ENCODE measurements around the gene KSR2. TPM values are rescaled to one million over a fixed set of nuclear protein-coding genes. Genes with fewer than 3 reads are reported as not detected.
A peak's percentile ranks its signal among the peaks of the same experiment; 100 is the strongest.
"Not testable (repeated sequence)": the region's sequence is repeated elsewhere in the genome, so short reads cannot be mapped to it uniquely, and the experiment has no call there.

KSR2 gene
- total and polyA plus RNA-seq, 4 experiments from 2014 or later = 0.03 to 0.09 (median 0.06) TPM; not detected in 1

DNA sequence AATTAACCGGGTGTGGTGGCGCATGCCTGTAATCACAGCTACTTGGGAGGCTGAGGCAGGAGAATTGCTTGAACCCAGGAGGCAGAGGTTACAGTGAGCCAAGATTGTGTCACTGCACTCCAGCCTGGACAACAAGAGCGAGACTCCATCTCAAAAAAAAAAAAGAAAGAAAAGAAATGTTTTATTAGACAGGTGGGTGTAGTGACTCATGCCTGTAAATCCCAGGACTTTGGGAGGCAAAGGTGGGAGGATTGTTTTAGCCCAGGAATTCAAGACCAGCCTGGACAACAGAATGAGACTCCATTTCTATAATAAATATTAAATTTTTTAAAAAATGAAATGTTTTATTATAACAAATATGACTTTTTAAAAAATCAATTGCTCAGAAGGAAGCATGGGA, 77.5 kb downstream of the KSR2 start:
- H3K4me3 Mint-ChIP-seq; H3K27me3 ChIP-seq (ENCODE audit: insufficient read depth, low read length); H3K36me3 Mint-ChIP-seq; H3K9me3 ChIP-seq (ENCODE audit: control insufficient read depth in 1 of 2, low read length in 2 of 2); DNase-seq; H3K36me3 ChIP-seq (ENCODE audit: insufficient read depth, low read length); H3K27ac Mint-ChIP-seq; intact Hi-C loops (cut with micrococcal nuclease); CTCF ChIA-PET (ENCODE audit: partially characterized antibody); H3K27ac ChIP-seq (ENCODE audit: low read depth, low read length); H3K4me1 Mint-ChIP-seq; H3K4me1 ChIP-seq (ENCODE audit: insufficient read depth, low read length); H3K9me3 Mint-ChIP-seq; H3K4me3 ChIP-seq (ENCODE audit: low read length in 2 of 2); POLR2A ChIA-PET (ENCODE audit: partially characterized antibody): not testable (repeated sequence)
- peaks cover 1 to 11% of the 10 kb centered on the region in 2 donors for H3K27me3 Mint-ChIP-seq

DNA sequence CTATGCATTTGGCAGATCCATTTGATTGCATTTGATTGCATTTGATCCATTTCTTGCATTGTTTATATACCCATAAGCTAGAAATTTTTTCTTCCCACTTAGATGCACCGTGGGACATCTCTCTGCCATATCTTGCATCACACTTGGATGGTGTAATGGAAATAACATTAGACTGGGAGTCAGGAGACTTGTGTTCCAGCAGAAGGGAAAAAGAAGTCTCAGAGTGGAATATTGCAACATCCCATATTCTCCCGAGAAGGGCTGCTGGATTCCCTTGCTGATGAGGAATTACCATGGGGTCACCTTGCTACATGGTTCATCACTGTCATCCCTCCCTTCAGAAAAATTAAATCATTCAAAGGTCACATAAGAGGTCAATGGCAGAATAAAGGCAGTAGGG, 78.1 kb downstream of the KSR2 start:
- Histone ChIP-seq H3K36me3 (ENCODE audit: insufficient read depth, low read length) (no peaks in the 10 kb centered on the region), H3K9me3 (ENCODE audit: control insufficient read depth in 1 of 2, low read length in 2 of 2) (no peaks in the 10 kb centered on the region), H3K27ac (ENCODE audit: low read depth, low read length) (no peak overlapping the region), H3K4me3 (ENCODE audit: low read length in 2 of 2) (no peak overlapping the region), H3K4me1 (ENCODE audit: insufficient read depth, low read length) (no peaks in the 10 kb centered on the region), H3K27me3 (ENCODE audit: insufficient read depth, low read length) (no peaks in the 10 kb centered on the region)
- H3K4me1 Mint-ChIP-seq = no peaks in the 10 kb centered on the region
- no peak for DNase-seq
- ChIA-PET CTCF (ENCODE audit: partially characterized antibody) (interaction anchor here (0.7 to 1.3 kb wide), 2 partner anchors 16 to 34 kb away, joined by 3 to 5 read pairs; no protein-coding TSS in a partner anchor), POLR2A (ENCODE audit: partially characterized antibody) (no interaction called here)
- peaks cover 1 to 11% of the 10 kb centered on the region in 2 donors for H3K27me3 Mint-ChIP-seq
- peaks cover 0 to 4% (median 0%) of the 10 kb centered on the region in 8 donors for H3K9me3 Mint-ChIP-seq
- H3K4me3 Mint-ChIP-seq = no peak overlapping the region
- no peak overlapping the region for H3K27ac Mint-ChIP-seq
- intact Hi-C loops (cut with micrococcal nuclease) = no loop called here
- H3K36me3 Mint-ChIP-seq = no peaks in the 10 kb centered on the region

DNA sequence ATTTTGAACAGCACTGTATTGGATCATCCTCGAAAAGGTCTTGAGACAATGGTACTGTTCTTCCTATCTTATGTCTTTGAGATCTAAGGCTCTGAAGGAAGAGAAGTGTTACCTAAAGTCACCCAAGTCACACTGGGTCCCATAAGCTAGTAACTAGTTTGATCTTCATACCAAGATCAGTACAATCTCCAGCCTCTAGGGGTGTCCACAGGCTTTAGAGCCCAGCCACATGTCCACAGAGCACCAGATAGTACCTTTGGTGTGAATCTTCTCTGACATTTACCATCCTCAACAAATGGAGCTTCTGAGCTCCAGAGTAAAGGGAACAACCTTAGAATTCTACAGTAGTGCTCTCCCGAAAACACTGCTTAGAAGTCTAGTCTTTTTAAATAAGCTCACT, 78.7 kb downstream of the KSR2 start:
- Histone ChIP-seq H3K4me1 (ENCODE audit: insufficient read depth, low read length) (no peaks in the 10 kb centered on the region), H3K4me3 (ENCODE audit: low read length in 2 of 2) (no peak overlapping the region), H3K36me3 (ENCODE audit: insufficient read depth, low read length) (no peaks in the 10 kb centered on the region), H3K27me3 (ENCODE audit: insufficient read depth, low read length) (no peaks in the 10 kb centered on the region), H3K27ac (ENCODE audit: low read depth, low read length) (no peak overlapping the region), H3K9me3 (ENCODE audit: control insufficient read depth in 1 of 2, low read length in 2 of 2) (no peaks in the 10 kb centered on the region)
- POLR2A ChIA-PET (ENCODE audit: partially characterized antibody) = no interaction called here
- no peak for DNase-seq
- CTCF ChIA-PET (ENCODE audit: partially characterized antibody) = interaction anchor here (0.7 to 1.3 kb wide), 2 partner anchors 15 to 33 kb away, joined by 3 to 5 read pairs; no protein-coding TSS in a partner anchor
- intact Hi-C loops (cut with micrococcal nuclease) = no loop called here
- Mint-ChIP-seq H3K4me1 (no peaks in the 10 kb centered on the region), H3K36me3 (no peaks in the 10 kb centered on the region), H3K27me3 (peaks cover 1 to 11% of the 10 kb centered on the region in 2 donors), H3K9me3 (peaks cover 0 to 4% (median 0%) of the 10 kb centered on the region in 8 donors), H3K4me3 (no peak overlapping the region), H3K27ac (peak overlapping the region in 1 of 7 donors; percentile 17)

DNA sequence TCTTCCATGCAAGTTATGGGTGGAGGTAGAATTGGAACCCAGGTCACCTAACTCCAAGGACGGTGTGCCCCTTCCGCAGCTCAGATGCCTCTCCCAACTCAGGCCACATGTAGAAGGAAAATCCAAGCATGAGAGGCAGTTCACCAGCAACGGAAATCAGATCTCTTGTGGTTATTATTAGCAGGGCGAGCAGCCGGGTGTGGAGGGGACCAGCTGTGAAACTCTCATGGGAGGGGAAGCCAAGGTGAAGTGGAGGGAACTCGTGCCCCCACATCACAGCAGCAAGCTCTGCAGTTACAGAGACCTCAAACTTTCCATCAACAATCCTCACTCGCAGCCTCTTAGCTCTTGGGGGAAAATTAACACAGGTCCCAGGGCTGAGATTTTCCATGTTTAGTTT, 79.7 kb downstream of the KSR2 start:
- Histone ChIP-seq H3K9me3 (ENCODE audit: control insufficient read depth in 1 of 2, low read length in 2 of 2) (no peaks in the 10 kb centered on the region), H3K27ac (ENCODE audit: low read depth, low read length) (no peak overlapping the region), H3K36me3 (ENCODE audit: insufficient read depth, low read length) (no peaks in the 10 kb centered on the region), H3K4me1 (ENCODE audit: insufficient read depth, low read length) (no peaks in the 10 kb centered on the region), H3K27me3 (ENCODE audit: insufficient read depth, low read length) (no peaks in the 10 kb centered on the region), H3K4me3 (ENCODE audit: low read length in 2 of 2) (no peak overlapping the region)
- Mint-ChIP-seq H3K27me3 (peaks cover under 1 to 11% of the 10 kb centered on the region in 2 donors), H3K4me1 (no peaks in the 10 kb centered on the region), H3K9me3 (peaks cover 0 to 4% (median 0%) of the 10 kb centered on the region in 8 donors), H3K27ac (no peak overlapping the region), H3K36me3 (no peaks in the 10 kb centered on the region), H3K4me3 (no peak overlapping the region)
- ChIA-PET CTCF (ENCODE audit: partially characterized antibody) (interaction anchor here (0.6 to 1.5 kb wide), 2 partner anchors 16 to 32 kb away, joined by 3 to 6 read pairs; no protein-coding TSS in a partner anchor), POLR2A (ENCODE audit: partially characterized antibody) (no interaction called here)
- intact Hi-C loops (cut with micrococcal nuclease) = no loop called here
- no peak for DNase-seq

DNA sequence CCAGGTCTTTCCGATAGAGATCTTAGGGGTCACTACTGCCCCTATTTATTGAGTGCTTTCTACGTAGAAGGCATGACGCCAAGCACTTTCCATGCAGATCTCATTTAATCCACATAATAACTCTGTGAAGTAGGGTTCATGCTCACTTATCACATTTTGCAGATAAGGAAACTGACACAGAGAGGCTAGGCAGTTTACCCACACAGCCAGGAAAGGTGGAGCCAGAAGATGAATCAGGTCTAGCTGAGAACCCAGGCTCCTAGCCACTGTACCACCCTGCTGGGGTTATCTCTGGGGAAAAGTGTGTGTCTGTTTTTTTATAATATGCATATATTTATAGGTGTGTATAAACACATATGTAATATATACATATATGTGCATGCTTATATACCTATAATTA, 83.6 kb downstream of the KSR2 start:
- H3K4me3 Mint-ChIP-seq = no peak overlapping the region
- no peak for DNase-seq
- no peak overlapping the region for H3K4me3 ChIP-seq (ENCODE audit: low read length in 2 of 2)
- H3K4me1 ChIP-seq (ENCODE audit: insufficient read depth, low read length) = no peaks in the 10 kb centered on the region
- H3K27me3 Mint-ChIP-seq = peaks cover 5 to 18% of the 10 kb centered on the region in 2 donors
- no peaks in the 10 kb centered on the region for H3K27me3 ChIP-seq (ENCODE audit: insufficient read depth, low read length)
- CTCF ChIA-PET (ENCODE audit: partially characterized antibody) = interaction anchor here (3.2 kb wide), 1 partner anchor 10 kb away, joined by 15 read pairs; no protein-coding TSS in a partner anchor
- no peak overlapping the region for H3K27ac ChIP-seq (ENCODE audit: low read depth, low read length)
- no peak overlapping the region for H3K27ac Mint-ChIP-seq
- H3K36me3 Mint-ChIP-seq = no peaks in the 10 kb centered on the region
- intact Hi-C loops (cut with micrococcal nuclease) = no loop called here
- H3K9me3 ChIP-seq (ENCODE audit: control insufficient read depth in 1 of 2, low read length in 2 of 2) = no peaks in the 10 kb centered on the region
- H3K9me3 Mint-ChIP-seq = peaks cover 0 to 7% (median 0%) of the 10 kb centered on the region in 8 donors
- POLR2A ChIA-PET (ENCODE audit: partially characterized antibody) = no interaction called here
- H3K36me3 ChIP-seq (ENCODE audit: insufficient read depth, low read length) = no peaks in the 10 kb centered on the region
- H3K4me1 Mint-ChIP-seq = no peaks in the 10 kb centered on the region

- CTCF ChIA-PET (ENCODE audit: partially characterized antibody) = interaction anchor here (3.2 kb wide), 1 partner anchor 9 kb away, joined by 15 read pairs; no protein-coding TSS in a partner anchor
These were observed 84.6 kb downstream of the KSR2 start for GRCh38 chr12:117884161-117884560.

DNA sequence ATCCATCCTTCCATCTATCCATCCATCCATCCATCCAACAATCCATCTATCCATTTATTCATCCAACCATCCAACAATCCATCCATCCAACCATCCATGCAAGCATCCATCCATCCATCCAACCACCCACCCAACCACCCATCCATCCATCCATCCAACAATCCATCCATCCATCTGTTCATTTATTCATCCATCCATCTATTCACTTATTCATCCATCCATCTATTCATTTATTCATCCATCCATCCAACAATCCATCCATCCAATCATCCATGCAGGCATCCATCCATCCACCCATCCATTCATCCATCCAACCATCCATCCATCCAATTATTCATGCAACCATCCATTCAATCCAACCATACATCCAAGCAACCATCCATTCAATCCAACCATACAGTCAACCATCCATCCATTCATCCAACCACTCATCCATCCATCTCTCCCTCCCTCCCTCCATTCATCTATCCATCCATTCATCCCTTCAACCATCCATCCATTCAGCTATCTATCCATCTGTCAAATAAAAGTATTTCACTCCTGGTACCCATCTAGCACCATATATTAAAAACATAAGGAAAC, 86.1 kb downstream of the KSR2 start:
- Histone ChIP-seq H3K9me3 (ENCODE audit: control insufficient read depth in 1 of 2, low read length in 2 of 2) (no peaks in the 10 kb centered on the region), H3K4me3 (ENCODE audit: low read length in 2 of 2) (no peak overlapping the region), H3K4me1 (ENCODE audit: insufficient read depth, low read length) (no peaks in the 10 kb centered on the region), H3K27me3 (ENCODE audit: insufficient read depth, low read length) (no peaks in the 10 kb centered on the region), H3K36me3 (ENCODE audit: insufficient read depth, low read length) (no peaks in the 10 kb centered on the region), H3K27ac (ENCODE audit: low read depth, low read length) (no peak overlapping the region)
- intact Hi-C loops (cut with micrococcal nuclease) = no loop called here
- Mint-ChIP-seq H3K36me3 (no peaks in the 10 kb centered on the region), H3K9me3 (peaks cover 0 to 7% (median 0%) of the 10 kb centered on the region in 8 donors), H3K4me3 (no peak overlapping the region), H3K27me3 (peaks cover 5 to 15% of the 10 kb centered on the region in 2 donors), H3K27ac (no peak overlapping the region), H3K4me1 (no peaks in the 10 kb centered on the region)
- no peak for DNase-seq
- ChIA-PET POLR2A (ENCODE audit: partially characterized antibody) (no interaction called here), CTCF (ENCODE audit: partially characterized antibody) (interaction anchor here (0.6 to 1.5 kb wide), 2 partner anchors 9 to 25 kb away, joined by 3 read pairs; no protein-coding TSS in a partner anchor)

More at GRCh38 chr12:117884161-117884560, 84.6 kb downstream of the KSR2 start:
- no peaks in the 10 kb centered on the region for H3K4me1 Mint-ChIP-seq
- intact Hi-C loops (cut with micrococcal nuclease) = no loop called here
- POLR2A ChIA-PET (ENCODE audit: partially characterized antibody) = no interaction called here
- DNase-seq = no peak
- H3K36me3 Mint-ChIP-seq = no peaks in the 10 kb centered on the region
- H3K4me3 Mint-ChIP-seq = no peak overlapping the region
- Histone ChIP-seq H3K27me3 (ENCODE audit: insufficient read depth, low read length) (no peaks in the 10 kb centered on the region), H3K4me1 (ENCODE audit: insufficient read depth, low read length) (no peaks in the 10 kb centered on the region), H3K36me3 (ENCODE audit: insufficient read depth, low read length) (no peaks in the 10 kb centered on the region), H3K4me3 (ENCODE audit: low read length in 2 of 2) (no peak overlapping the region), H3K27ac (ENCODE audit: low read depth, low read length) (no peak overlapping the region), H3K9me3 (ENCODE audit: control insufficient read depth in 1 of 2, low read length in 2 of 2) (no peaks in the 10 kb centered on the region)
- peaks cover 0 to 7% (median 0%) of the 10 kb centered on the region in 8 donors for H3K9me3 Mint-ChIP-seq
- peak overlapping the region in 2 of 7 donors; percentile 69 to 79 for H3K27ac Mint-ChIP-seq
- H3K27me3 Mint-ChIP-seq = peaks cover 5 to 13% of the 10 kb centered on the region in 2 donors

Data from CD4-positive, alpha-beta memory T cell (primary cell).